Superior temporal gyrus (tissue), 1 donor: Measurements from ENCODE around the gene HAND1.

ENCODE experiments used
- DNase-seq: peaks from one replicate; pipeline ENCODE4 v3.0.0-alpha.2; 2016; ENCODE audit errors: extremely low spot score

HAND1 gene

GRCh38 chr5:154478752-154479159 is 729 bp upstream of the HAND1 start:
- no peak for DNase-seq

DNA sequence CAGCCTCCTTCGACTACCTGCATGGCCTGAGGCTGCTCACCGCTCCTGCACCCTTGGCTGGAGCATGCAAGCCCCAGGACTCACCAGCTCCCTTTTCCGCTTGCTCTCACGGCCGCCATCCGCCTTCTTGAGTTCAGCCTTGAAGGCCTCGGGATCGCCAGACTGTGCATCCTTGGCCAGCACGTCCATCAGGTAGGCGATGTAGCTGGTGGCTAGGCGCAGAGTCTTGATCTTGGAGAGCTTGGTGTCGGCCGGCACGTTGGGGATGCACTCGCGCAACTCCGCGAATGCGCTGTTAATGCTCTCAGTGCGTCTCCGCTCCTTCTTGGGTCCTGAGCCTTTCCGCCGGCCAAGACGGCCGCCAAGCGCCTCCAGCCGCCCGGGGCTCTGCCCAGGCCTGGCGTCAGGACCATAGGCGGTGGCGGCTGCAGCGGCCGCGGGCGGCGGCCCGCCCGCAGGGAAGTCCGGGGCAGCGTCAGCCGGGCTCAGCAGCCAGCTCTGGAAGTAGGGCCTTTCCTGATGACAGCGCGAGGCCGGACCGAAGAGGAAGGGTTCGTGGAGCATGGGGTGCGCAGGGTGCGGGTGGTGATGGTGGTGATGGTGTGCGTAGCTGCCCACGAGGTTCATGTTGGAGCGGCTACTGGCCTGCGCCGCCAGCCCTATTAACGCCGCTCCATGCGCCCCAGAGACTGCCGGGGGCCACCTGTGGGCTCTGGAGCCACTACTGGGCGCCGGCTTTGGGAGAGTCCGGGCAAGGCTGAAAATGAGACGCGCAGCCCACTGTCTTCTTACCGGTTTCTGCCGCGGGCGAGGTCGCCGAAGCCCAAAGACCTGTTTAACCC is 424 bp downstream of the HAND1 start:
- DNase-seq, result no peak

DNA sequence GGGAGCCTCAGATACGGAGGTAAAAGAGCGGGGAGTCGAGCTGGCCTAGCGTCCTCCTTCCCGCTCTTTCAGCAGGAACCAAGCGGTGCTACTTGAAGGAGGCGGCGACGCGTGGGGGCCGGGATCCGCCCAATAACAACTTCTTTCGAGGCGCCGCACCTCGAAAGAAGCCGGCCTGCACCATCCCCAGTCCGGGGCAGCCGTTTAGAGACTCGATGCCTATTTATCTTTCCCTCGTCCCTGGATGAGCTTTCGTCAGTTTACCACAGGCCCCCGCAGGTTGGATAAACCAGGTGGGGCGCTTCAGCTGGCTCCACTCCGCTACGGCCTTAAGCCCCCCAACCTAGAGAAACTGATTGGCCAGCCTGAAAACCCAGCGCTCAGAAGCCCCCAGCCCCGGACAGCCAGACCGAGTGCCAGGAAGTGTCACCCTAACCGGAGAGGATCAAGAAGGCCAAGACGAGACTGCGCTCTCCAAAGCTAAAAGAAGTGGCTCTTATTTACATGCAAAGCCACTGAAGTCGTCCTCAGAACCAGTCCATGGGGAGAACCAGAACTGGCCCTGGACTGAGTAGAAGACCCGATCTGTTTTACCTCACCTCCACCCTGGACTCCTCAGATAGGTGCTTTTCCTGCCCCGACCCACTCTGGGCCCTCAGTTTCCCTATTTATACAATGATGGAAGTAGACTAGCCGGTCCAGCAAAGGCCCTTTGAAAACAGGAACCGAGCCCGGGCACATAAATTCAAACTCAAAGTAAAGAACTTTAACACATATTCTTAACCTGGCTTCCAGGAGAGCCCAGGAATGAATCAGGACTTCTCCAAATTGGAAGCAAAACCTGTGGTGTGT is 1.4 kb downstream of the HAND1 start:
- DNase-seq, result no peak

- DNase-seq, result no peak
Measured at GRCh38 chr5:154475591-154476353, 2.3 kb downstream of the HAND1 start.

- DNase-seq, result no peak
Measured at GRCh38 chr5:154474396-154475334, 3.4 kb downstream of the HAND1 start.

- no peak for DNase-seq
Measured at GRCh38 chr5:154473581-154474283, 4.3 kb downstream of the HAND1 start.

DNA sequence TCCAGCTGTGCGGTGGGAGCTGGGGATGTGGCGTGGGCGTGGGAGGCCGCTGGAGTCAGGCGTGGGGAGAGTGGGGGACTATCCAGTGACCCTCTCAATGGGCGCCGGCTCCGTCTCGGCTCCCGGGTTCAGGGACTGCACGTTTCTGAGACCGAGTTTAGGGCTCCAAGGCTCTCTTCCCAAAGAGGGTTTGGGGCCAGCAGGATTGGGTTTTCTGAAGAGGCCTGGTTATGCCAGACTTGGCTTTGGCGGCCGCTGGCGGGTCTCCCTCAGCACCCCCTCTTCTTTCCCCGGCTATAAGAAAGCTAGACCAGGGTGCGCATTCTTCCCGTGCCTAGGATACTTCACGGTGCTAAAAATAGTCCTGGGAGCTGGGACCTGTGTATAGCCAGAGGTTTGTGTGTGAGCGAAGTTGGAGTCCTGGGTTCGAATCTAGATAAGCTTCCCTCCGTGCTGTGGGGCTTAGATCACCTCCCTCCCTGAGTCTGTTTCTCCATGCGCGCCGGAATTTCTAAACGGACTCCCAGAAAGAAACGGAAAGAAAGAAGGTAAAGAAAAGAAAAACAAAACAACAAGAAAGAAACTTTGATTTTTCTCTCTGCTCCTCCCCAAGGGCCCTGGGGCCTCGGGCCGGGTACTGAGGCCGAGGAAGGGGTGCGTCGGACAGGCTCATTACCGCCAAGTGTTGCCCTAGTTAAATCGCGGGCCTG is 5.0 kb downstream of the HAND1 start:
- no peak for DNase-seq

DNA sequence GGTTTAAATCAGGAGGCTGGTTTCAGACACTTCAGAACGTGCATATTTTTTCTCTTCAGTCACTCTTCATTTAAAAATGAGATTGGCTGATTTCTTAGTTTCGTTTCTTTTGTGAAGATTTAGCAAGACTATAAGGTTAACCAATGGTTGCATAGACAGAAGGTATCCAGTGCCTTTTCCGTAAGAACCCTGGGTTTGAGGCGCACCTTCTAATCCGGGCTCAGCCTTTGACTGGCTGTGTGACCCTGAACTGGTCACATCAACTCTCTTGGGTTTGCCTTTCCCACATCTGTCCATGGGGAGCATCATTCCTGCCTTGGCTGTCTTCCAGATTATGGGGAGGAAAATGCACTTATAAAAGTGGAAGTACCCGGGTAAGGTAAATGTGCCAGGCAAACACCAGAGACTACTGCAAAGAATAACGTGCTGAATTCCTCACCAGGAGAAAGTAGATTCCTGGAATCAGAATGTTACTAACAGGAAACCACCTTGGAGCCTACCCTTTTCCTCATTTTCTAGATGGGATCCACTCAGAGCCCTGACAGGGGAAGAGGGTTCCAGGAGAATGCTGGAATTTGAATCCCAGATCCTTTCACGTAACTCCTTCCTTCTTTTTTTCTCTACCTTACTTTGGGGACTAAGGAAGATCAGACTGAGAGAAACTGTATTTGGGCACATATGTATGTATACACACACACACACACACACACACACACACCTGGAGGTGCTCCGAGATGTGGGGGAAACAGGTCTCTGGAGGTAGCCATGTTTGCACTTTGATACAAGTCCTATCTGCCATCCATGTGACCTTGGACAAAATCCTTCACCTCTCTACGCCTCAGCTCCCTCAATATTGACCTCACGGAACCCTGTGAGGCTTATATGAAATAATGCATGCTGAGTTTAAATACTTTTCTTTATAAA is 6.8 kb downstream of the HAND1 start:
- no peak for DNase-seq

DNA sequence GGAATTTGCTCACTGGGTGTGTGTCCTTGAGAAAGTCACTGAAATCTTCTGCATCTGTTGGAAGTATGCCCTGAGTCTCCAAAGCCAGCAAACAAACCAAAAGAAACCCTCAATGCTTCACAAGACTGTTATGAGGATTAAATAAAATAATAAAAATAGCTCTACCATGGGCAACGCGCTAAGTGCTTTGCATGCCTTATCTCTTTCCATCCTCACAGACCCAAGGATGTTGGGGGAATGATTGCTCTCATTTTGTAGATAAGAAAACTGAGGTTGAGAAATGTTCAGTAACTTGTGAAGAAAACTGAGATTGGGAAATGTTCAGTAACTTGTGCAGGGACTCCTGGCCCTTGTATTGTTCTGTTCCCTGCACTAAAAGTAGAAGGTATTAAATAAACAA is 7.9 kb downstream of the HAND1 start:
- DNase-seq, result no peak

GRCh38 chr5:154467655-154468354 is 10.2 kb downstream of the HAND1 start:
- DNase-seq, result peak; percentile 79

GRCh38 chr5:154466671-154467070 is 11.4 kb downstream of the HAND1 start:
- no peak for DNase-seq

DNA sequence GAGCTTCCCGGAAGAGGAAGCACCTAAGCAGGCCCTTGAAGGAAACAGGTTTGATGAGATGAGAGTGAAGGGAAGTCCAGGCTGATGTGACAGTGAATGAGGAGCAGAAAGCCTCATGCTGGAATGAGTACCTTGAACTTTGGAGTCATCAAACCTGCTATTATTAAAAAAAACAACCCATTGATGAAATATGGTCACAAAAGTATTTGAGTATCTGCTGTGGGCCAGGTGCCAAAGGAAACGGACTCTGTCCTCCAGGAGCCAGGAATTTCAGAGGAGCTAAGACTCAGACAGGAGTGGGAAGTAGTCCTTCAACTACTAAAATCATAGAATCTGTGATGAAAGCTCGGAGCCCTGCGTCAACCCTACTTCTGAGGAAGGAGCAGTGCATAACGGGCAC is 11.9 kb downstream of the HAND1 start:
- DNase-seq, result no peak

DNA sequence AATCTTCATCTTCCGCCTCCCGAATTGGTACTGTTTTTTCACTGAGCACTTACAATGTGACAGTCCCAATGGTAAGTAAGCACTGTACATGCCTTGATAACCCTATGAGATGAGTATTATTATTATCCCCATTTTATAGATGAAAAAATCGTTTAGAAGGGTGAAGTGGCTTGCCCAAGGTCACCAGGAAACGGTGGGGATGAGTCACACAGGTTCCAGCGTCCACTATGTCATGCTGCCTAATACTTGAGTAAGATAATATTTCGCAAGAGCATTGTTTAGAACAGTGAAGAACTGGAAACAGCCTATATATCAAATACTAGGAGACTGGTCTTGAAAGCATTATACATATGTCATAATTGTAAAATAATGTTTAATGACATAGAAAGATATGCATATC is 12.9 kb downstream of the HAND1 start:
- DNase-seq, result no peak

- no peak for DNase-seq
Measured at GRCh38 chr5:154464438-154464837, 13.6 kb downstream of the HAND1 start.

DNA sequence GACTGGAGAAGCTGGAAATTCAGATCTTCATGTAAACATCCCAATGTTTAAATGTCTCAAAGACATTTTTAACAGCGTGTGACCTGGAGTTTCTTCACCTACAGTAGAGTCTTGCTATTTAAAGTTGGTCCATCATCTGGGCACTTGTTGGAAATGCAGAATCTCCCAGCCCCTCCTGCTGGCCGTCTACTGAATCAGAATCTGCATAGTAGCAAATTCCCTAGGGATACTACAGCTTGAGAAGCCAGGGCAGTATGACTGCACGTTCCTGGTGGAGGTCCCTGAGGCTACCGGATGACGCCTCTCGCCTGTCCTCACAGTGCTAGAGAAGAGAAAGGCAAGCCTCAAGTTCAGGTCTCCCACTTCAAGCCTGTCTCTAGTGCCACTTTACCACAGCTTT is 16.5 kb downstream of the HAND1 start:
- no peak for DNase-seq

- no peak for DNase-seq
Measured at GRCh38 chr5:154460172-154460571, 17.9 kb downstream of the HAND1 start.

DNA sequence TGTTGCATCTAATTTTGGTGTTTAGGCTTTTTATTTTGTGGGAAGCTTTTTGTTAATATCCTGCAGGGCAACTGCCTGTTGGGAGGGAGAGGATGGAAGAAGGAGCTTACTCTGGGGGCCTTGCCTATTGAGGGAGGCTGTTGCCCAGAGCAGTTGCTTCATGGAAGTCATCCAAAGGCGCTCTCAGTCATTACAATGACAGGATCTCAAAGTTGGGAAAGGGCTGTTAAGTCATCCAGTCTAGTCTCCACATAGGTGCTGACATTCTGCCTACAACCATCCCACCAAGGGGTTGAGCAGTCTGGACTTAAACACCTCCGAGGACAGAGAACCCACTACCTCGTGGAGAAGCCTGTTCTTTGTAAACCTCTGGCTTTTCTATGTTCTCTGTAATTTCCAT is 19.0 kb downstream of the HAND1 start:
- DNase-seq, result no peak

- no peak for DNase-seq
Measured at GRCh38 chr5:154456540-154456939, 21.5 kb downstream of the HAND1 start.
